ENCODE results near the gene CDHR5. TPM values are rescaled to one million over a fixed set of nuclear protein-coding genes. Genes with fewer than 3 reads are reported as not detected.
A peak's percentile ranks its signal among the peaks of the same experiment; 100 is the strongest.

The CDHR5 gene
- total RNA-seq, 2 donors from 2014 or later: 140 to 310 TPM

- Histone ChIP-seq H3K4me3 (no peak overlapping the region), H3K27ac (no peak overlapping the region), H3K27me3 (no peaks in the 10 kb centered on the region), H3K4me1 (no peaks in the 10 kb centered on the region), H3K9me3 (no peaks in the 10 kb centered on the region), H3K9ac (ENCODE audit: low read depth in 2 of 2, low read length in 2 of 2) (no peak overlapping the region), H3K36me3 (peaks cover 27% of the 10 kb centered on the region)
- no peak for DNase-seq
- intact Hi-C loops (cut with DNase I): no loop called here
- TF ChIP-seq, protein P1, sequence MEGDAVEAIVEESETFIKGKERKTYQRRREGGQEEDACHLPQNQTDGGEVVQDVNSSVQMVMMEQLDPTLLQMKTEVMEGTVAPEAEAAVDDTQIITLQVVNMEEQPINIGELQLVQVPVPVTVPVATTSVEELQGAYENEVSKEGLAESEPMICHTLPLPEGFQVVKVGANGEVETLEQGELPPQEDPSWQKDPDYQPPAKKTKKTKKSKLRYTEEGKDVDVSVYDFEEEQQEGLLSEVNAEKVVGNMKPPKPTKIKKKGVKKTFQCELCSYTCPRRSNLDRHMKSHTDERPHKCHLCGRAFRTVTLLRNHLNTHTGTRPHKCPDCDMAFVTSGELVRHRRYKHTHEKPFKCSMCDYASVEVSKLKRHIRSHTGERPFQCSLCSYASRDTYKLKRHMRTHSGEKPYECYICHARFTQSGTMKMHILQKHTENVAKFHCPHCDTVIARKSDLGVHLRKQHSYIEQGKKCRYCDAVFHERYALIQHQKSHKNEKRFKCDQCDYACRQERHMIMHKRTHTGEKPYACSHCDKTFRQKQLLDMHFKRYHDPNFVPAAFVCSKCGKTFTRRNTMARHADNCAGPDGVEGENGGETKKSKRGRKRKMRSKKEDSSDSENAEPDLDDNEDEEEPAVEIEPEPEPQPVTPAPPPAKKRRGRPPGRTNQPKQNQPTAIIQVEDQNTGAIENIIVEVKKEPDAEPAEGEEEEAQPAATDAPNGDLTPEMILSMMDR (IDR thresholded peaks at IDR 0.05): no peak
These were observed 23.0 kb downstream of the CDHR5 start for GRCh38 chr11:601573-602245.

DNA sequence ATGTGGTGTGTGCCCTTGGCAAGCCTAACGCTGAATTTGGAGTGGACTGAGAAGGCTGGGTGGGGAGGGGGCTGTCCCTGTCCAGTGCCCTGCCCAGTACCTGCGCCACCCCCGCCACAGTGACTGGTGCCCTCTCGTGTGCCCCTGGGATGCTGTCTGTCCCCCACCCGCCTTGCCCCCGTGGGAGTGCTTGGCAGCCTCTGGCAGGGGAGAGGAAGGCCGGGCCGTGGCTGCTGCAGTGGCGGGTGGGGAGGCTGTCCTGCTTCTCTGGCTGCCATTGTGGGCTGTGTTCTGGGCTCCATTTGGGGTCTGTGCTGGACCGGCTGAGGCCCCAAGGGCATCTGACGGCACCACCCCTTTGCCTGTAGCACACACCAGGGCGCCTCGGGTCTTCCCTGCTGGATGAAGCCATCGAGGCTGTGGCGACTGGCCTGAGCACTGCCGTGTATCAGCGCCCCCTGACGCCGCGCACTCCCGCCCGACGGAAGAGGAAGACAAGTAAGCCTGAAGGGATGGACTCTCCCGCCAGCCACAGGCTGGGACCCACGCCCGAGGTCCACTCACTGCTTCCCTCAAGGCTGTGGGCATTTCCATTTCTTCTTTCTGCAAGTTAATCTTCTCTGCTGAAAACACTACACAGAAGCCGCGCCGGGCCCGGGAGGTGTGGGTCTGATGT is 26.6 kb downstream of the CDHR5 start:
- H3K27ac ChIP-seq: no peak overlapping the region
- intact Hi-C loops (cut with DNase I): no loop called here
- TF ChIP-seq, protein P1 (IDR thresholded peaks at IDR 0.05): no peak
- no peak overlapping the region for H3K4me3 ChIP-seq
- peaks cover 13% of the 10 kb centered on the region for H3K36me3 ChIP-seq
- no peaks in the 10 kb centered on the region for H3K4me1 ChIP-seq
- H3K9ac ChIP-seq (ENCODE audit: low read depth in 2 of 2, low read length in 2 of 2): no peak overlapping the region
- H3K9me3 ChIP-seq: no peaks in the 10 kb centered on the region
- no peak for DNase-seq
- no peaks in the 10 kb centered on the region for H3K27me3 ChIP-seq

DNA sequence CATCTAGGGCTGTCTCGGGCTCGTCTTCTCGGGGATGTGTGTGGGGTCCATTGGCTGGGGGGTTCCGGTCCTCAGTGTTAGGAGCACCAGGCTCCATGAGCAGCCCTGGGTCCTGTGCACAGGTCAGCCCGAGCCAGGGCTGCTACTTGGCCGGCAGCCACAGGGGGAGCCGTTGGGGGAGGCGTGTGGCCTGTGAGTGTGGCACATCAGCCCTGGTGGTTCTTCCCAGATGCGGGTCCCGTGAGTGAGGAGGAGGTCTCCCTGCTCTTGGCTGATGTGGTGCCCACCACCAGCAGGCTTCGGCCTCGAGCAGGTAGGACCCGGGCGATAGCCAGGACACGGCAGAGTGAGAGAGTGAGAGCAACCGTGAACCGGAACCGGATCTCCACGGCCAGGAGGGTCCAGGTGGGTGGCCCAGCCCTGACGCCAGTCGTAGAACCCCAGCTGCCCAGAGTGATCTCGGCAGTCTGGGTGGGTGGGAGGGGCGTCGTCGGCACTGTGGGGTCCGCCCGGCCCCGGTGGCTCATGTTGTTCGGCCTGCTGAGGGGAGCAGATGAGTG is 27.5 kb downstream of the CDHR5 start:
- intact Hi-C loops (cut with DNase I): no loop called here
- H3K4me3 ChIP-seq: no peak overlapping the region
- peaks cover 19% of the 10 kb centered on the region for H3K36me3 ChIP-seq
- no peak overlapping the region for H3K27ac ChIP-seq
- TF ChIP-seq, protein P1 (IDR thresholded peaks at IDR 0.05): no peak
- no peak overlapping the region for H3K9ac ChIP-seq (ENCODE audit: low read depth in 2 of 2, low read length in 2 of 2)
- no peaks in the 10 kb centered on the region for H3K27me3 ChIP-seq
- H3K9me3 ChIP-seq: no peaks in the 10 kb centered on the region
- DNase-seq: no peak
- no peaks in the 10 kb centered on the region for H3K4me1 ChIP-seq

GRCh38 chr11:596374-596773 is 28.4 kb downstream of the CDHR5 start:
- DNase-seq: no peak
- Histone ChIP-seq H3K36me3 (peaks cover 13% of the 10 kb centered on the region), H3K27ac (no peak overlapping the region), H3K9ac (ENCODE audit: low read depth in 2 of 2, low read length in 2 of 2) (no peak overlapping the region), H3K4me1 (no peaks in the 10 kb centered on the region), H3K27me3 (no peaks in the 10 kb centered on the region), H3K9me3 (no peaks in the 10 kb centered on the region), H3K4me3 (no peak overlapping the region)
- intact Hi-C loops (cut with DNase I): no loop called here
- TF ChIP-seq, protein P1 (IDR thresholded peaks at IDR 0.05): no peak

DNA sequence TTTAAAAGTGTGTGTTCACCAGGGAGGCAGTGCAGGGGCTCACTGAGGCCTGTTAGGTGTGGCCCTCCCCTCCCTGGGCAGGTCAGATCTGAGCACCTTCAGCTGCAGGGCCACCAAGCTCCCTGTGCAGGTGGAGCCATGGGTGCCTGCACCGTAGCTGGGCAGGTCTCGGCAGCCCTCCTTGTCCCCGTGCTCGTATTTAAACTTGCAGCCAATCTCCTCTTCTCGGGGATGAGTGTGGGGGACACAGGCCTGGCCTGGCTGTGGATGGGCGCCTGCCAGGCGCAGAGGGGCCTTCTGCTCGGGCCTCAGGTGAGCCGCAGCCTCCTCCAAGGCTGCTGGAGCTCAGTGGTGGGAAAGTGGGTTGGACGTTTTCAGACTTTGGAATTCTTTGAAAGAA is 29.4 kb downstream of the CDHR5 start:
- peak overlapping the region in 1 of 2 donors; percentile 24 for H3K9ac ChIP-seq (ENCODE audit: low read depth in 2 of 2, low read length in 2 of 2)
- H3K4me1 ChIP-seq: no peaks in the 10 kb centered on the region
- H3K9me3 ChIP-seq: no peaks in the 10 kb centered on the region
- no peak overlapping the region for H3K27ac ChIP-seq
- no peak for DNase-seq
- H3K4me3 ChIP-seq: no peak overlapping the region
- TF ChIP-seq, protein P1 (IDR thresholded peaks at IDR 0.05): no peak
- H3K27me3 ChIP-seq: no peaks in the 10 kb centered on the region
- intact Hi-C loops (cut with DNase I): no loop called here
- H3K36me3 ChIP-seq: peaks cover 13% of the 10 kb centered on the region
